DOHH2 (cell line): ENCODE results near the gene FAM3B.

Experiments
- H3F3A ChIP-seq: fragments of 200-600 bp; sonication (generic), shearing (Covaris generic); 2 replicates; pipeline ENCODE4 v1.6.0; 2016; ENCODE audit warnings: antibody characterized with exemption, mild to moderate bottlenecking; ENCODE audit not compliant: control insufficient read depth, insufficient read depth
- H3K27ac ChIP-seq: fragments of 200-600 bp; sonication (generic); 2 replicates; pipeline ENCODE4 v1.5.1; 2014; ENCODE audit warnings: low read depth, mild to moderate bottlenecking, low read length, moderate library complexity
- H3K27me3 ChIP-seq: fragments of 200-600 bp; sonication (generic); 2 replicates; pipeline ENCODE4 v1.6.1; 2014; ENCODE audit warnings: mild to moderate bottlenecking, low read length, mixed read lengths; ENCODE audit not compliant: control insufficient read depth
- H3K36me3 ChIP-seq: fragments of 200-600 bp; sonication (generic); 2 replicates; pipeline ENCODE4 v1.6.1; 2014; ENCODE audit warnings: mild to moderate bottlenecking, low read length, moderate library complexity, mixed read lengths; ENCODE audit not compliant: control insufficient read depth
- H3K4me1 ChIP-seq: fragments of 200-600 bp; sonication (generic); 2 replicates; pipeline ENCODE4 v1.6.1; 2014; ENCODE audit warnings: mild to moderate bottlenecking, low read length, mixed read lengths; ENCODE audit not compliant: control insufficient read depth
- H3K4me2 ChIP-seq: fragments of 200-600 bp; sonication (generic); 2 replicates; pipeline ENCODE4 v1.6.0; 2014; ENCODE audit warnings: mild to moderate bottlenecking, low read length, moderate library complexity
- H3K4me3 ChIP-seq: fragments of 200-600 bp; sonication (generic); 2 replicates; pipeline ENCODE4 v1.5.1; 2014; ENCODE audit warnings: mild to moderate bottlenecking, low read length, mixed read lengths
- H3K79me2 ChIP-seq: fragments of 200-600 bp; sonication (generic); 2 replicates; pipeline ENCODE4 v1.6.1; 2014; ENCODE audit warnings: mild to moderate bottlenecking, low read length, mixed read lengths; ENCODE audit not compliant: control insufficient read depth
- H3K9me2 ChIP-seq: fragments of 200-600 bp; sonication (generic); replicated peaks from 2 replicates; pipeline ENCODE4 v1.6.1; 2014; ENCODE audit warnings: mild to moderate bottlenecking, low read length, mixed read lengths; ENCODE audit not compliant: control insufficient read depth
- H3K9me3 ChIP-seq: fragments of 200-600 bp; sonication (generic); 2 replicates; pipeline ENCODE4 v1.6.1; 2014; ENCODE audit warnings: antibody characterized with exemption, low read length, mixed read lengths; ENCODE audit not compliant: control insufficient read depth, insufficient read depth
- H4K20me1 ChIP-seq: fragments of 200-600 bp; sonication (generic); 2 replicates; pipeline ENCODE4 v1.6.0; 2014; ENCODE audit warnings: low read depth, mild to moderate bottlenecking, antibody characterized with exemption, low read length, moderate library complexity; ENCODE audit not compliant: control insufficient read depth, insufficient read depth
- EZH2phosphoT487 ChIP-seq: fragments of 200-600 bp; sonication (generic); IDR thresholded peaks from 2 replicates; pipeline ENCODE4 v1.6.1; 2017; ENCODE audit warnings: borderline replicate concordance, mild to moderate bottlenecking, antibody characterized with exemption, low read length, moderate library complexity, mixed read lengths
- TF ChIP-seq, protein P1 (sequence below): fragments of 200-600 bp; sonication (generic); IDR thresholded peaks from one replicate; pipeline ENCODE4 v1.5.1; 2014; ENCODE audit warnings: antibody characterized with exemption, mild to moderate bottlenecking, low read depth, low read length; ENCODE audit not compliant: poor library complexity, severe bottlenecking

The FAM3B gene

GRCh38 chr21:41406340-41406739 is 89.7 kb downstream of the FAM3B start:
- Histone ChIP-seq H3K36me3 (no peaks in the 10 kb centered on the region), H3K9me3 (no peaks in the 10 kb centered on the region), H3K4me1 (no peaks in the 10 kb centered on the region), H3K4me3 (no peak overlapping the region), H3K27ac (no peak overlapping the region), H3K9me2 (no peaks in the 10 kb centered on the region), H4K20me1 (no peaks in the 10 kb centered on the region), H3K4me2 (no peak overlapping the region), H3F3A (no peaks in the 10 kb centered on the region), H3K27me3 (no peaks in the 10 kb centered on the region), H3K79me2 (no peaks in the 10 kb centered on the region)
- TF ChIP-seq, protein P1, sequence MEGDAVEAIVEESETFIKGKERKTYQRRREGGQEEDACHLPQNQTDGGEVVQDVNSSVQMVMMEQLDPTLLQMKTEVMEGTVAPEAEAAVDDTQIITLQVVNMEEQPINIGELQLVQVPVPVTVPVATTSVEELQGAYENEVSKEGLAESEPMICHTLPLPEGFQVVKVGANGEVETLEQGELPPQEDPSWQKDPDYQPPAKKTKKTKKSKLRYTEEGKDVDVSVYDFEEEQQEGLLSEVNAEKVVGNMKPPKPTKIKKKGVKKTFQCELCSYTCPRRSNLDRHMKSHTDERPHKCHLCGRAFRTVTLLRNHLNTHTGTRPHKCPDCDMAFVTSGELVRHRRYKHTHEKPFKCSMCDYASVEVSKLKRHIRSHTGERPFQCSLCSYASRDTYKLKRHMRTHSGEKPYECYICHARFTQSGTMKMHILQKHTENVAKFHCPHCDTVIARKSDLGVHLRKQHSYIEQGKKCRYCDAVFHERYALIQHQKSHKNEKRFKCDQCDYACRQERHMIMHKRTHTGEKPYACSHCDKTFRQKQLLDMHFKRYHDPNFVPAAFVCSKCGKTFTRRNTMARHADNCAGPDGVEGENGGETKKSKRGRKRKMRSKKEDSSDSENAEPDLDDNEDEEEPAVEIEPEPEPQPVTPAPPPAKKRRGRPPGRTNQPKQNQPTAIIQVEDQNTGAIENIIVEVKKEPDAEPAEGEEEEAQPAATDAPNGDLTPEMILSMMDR = no peak
- no peak for TF ChIP-seq EZH2phosphoT487
